ENCODE measurements around the gene RHOJ. TPM values are rescaled to one million over a fixed set of nuclear protein-coding genes. Genes with fewer than 3 reads are reported as not detected.
"Not testable (repeated sequence)": the region's sequence is repeated elsewhere in the genome, so short reads cannot be mapped to it uniquely, and the experiment has no call there.

The RHOJ gene
- total RNA-seq = 55.9 TPM

GRCh38 chr14:63204407-63205043, at the start of gene RHOJ:
TSS of gene RHOJ (plus strand) at chr14:63204443. CDS start at chr14:63204870, 427 bp downstream.
- ATAC-seq (peak; percentile 31), DNase-seq (ENCODE audit: low spot score) (peak; percentile 65)
- intact Hi-C loops (cut with DNase I) = no loop called here

DNA sequence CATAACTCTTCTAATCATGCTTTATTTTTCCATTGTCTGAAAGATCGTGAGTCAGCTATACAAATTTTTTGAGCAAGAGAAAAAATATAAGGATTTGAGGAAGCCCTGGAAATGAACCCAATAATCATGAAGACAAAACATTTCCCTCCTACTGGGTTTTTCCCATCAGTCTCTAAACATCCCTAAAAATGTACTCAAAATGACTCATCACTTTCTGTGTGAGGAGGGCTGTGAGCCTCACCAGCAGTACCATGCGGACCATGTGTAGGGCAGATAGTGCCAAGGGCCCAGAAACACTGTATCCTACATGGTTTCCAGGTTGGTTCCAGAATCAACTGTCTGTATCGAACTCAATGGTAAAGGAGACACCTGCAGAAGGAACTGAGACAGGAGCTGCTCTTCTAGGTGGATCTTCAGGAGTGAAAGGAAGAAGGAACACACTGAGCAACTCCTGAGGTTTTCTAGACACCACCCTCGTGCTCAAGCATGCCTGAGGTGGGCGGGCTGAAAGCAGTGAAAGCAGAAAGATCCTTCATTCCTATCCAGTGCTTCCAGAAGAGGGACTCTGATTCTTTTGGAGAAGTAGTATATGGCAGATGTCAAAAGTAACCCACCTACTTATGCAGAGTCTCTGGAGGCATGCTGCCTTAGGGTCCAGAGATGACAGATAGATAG, 48.6 kb upstream of the RHOJ start:
- intact Hi-C loops (cut with DNase I) = no loop called here
- DNase-seq (ENCODE audit: low spot score) (no peak), ATAC-seq (no peak)

DNA sequence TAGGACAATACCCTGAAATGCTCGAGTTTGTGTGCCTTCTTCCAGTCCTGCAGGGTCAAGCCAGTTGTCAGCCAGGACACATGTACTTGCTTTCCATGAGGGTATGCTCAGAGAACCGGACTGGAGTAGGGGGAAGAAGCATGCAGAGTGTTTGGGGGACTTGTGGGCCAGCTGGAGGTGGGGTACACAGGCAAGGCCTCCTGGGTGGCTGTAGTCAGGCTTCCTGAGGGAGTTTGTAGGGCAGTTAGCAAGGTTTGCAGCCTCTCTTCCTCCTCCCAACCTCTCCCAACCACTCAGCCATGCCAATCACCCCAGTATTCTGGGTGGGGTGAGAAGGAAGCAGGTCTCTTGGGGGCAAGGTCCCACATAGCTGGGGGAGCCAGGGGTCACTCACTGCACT, 47.0 kb upstream of the RHOJ start:
- ATAC-seq (no peak), DNase-seq (ENCODE audit: low spot score) (no peak)
- intact Hi-C loops (cut with DNase I) = no loop called here

- intact Hi-C loops (cut with DNase I) = no loop called here
- no peak for ATAC-seq
Measured at GRCh38 chr14:63163306-63163705, 40.9 kb upstream of the RHOJ start.

DNA sequence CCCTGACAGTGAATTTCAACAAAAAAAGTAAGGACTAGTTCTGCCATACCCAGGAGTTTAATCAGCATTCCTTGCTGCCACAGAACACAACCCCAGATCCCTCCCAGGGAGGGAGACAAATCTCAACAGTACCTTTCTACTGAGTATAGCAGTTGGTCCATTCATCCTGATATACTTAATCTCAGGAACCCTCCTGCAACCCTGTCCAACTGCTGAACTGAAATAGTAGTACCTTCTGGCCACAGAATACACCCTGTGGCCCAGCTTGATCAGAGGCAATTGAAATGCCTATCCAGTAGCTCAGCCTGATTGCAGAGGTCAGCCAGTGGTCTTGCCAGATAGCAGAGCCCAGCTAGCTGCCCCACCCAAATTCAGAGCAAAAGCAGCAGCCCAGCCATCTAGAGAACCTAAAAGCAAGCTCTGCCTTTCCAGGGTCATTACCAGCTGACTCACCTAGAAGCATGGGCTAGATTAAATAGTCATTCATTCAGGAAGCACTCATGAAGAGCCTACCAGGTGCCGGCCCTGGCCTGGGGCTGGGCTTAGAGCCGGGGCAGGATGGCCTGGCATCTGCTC, 40.0 kb upstream of the RHOJ start:
- ATAC-seq (no peak), DNase-seq (ENCODE audit: low spot score) (no peak)
- intact Hi-C loops (cut with DNase I) = no loop called here

More at GRCh38 chr14:63163306-63163705, 40.9 kb upstream of the RHOJ start:
- no peak for DNase-seq (ENCODE audit: low spot score)

GRCh38 chr14:63165267-63165666, 39.0 kb upstream of the RHOJ start:
- intact Hi-C loops (cut with DNase I); ATAC-seq; DNase-seq (ENCODE audit: low spot score): not testable (repeated sequence)

DNA sequence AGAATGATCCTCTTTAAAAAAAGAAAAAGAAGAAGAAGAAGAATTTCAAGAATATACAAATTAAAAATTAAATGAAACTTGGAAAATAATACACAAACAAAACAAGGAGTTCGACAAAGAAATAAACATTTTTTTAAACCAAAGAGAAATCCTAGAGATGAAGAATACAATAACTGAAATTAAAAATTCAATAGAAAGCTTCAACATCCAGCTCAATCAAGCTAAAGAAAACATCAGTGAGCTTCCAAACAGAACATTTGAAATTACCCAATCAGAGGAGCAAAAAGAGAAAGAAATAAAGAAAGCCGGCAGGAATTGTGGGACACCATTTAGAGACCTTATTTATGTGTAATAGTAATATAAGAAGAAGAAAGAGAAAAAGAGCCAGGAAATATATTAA, 37.2 kb upstream of the RHOJ start:
- intact Hi-C loops (cut with DNase I) = no loop called here
- ATAC-seq (no peak), DNase-seq (ENCODE audit: low spot score) (no peak)

DNA sequence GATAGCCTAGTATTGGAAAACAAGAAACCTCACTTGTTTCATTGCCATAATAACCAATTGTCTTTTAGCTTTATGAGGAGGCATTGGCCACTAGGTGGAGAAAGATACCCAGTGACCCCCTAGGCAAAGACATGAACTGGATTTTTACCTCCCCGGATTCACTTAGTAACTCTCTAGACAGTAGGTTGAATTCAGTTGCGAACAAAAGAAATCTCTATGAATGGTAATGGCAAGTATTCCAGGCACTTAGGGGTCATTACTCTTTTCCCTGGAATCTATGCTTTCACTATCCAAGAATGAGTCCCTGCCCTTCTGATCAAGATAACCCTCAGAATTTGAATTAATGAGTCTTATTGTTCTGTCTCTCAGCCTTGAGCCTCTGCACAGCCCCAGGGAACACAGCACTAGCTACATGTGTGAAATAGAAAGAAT, 29.5 kb upstream of the RHOJ start:
- intact Hi-C loops (cut with DNase I) = loop anchor here (5.0 kb wide), 1 partner anchor 103 kb away; no protein-coding TSS in a partner anchor
- peak; percentile 86 for ATAC-seq
- DNase-seq (ENCODE audit: low spot score) = no peak

GRCh38 chr14:63175531-63175930, 28.7 kb upstream of the RHOJ start:
- ATAC-seq = no peak
- intact Hi-C loops (cut with DNase I) = loop anchor here (5.0 kb wide), 1 partner anchor 102 kb away; no protein-coding TSS in a partner anchor

GRCh38 chr14:63178912-63179311, 25.3 kb upstream of the RHOJ start:
- DNase-seq (ENCODE audit: low spot score) (no peak), ATAC-seq (peak; percentile 48)
- intact Hi-C loops (cut with DNase I) = loop anchor here (5.0 kb wide), 1 partner anchor 98 kb away; no protein-coding TSS in a partner anchor

More at GRCh38 chr14:63175531-63175930, 28.7 kb upstream of the RHOJ start:
- DNase-seq (ENCODE audit: low spot score) = no peak

- intact Hi-C loops (cut with DNase I) = loop anchor here (5.0 kb wide), 1 partner anchor 98 kb away; no protein-coding TSS in a partner anchor
- ATAC-seq (peak; percentile 8), DNase-seq (ENCODE audit: low spot score) (no peak)
Measured at GRCh38 chr14:63179383-63179782, 24.9 kb upstream of the RHOJ start.

GRCh38 chr14:63180011-63180410, 24.2 kb upstream of the RHOJ start:
- DNase-seq (ENCODE audit: low spot score) (peak; percentile 68), ATAC-seq (peak; percentile 92)
- intact Hi-C loops (cut with DNase I) = no loop called here

GRCh38 chr14:63182968-63183367, 21.3 kb upstream of the RHOJ start:
- no peak for DNase-seq (ENCODE audit: low spot score)
- intact Hi-C loops (cut with DNase I) = no loop called here
- no peak for ATAC-seq

GRCh38 chr14:63186453-63186852, 17.8 kb upstream of the RHOJ start:
- intact Hi-C loops (cut with DNase I) = no loop called here
- DNase-seq (ENCODE audit: low spot score) (no peak), ATAC-seq (no peak)

DNA sequence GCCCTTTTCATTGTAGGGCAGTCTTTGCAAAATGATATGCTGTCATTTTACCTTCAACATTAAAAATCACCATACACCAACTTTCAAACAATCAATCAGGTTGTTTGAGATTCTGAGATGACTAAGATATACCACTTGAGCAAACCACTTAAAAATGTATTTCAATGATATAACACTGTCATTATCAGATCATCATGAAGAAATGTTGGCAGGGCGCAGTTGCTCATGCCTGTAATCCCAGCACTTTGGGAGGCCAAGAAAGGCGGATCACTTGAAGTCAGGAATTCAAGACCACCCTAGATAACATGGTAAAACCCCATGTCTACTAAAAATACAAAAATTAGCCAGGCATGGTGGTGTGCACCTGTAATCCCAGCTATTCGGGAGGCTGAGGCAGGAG, 13.0 kb upstream of the RHOJ start:
- intact Hi-C loops (cut with DNase I) = no loop called here
- DNase-seq (ENCODE audit: low spot score) = no peak
- no peak for ATAC-seq

DNA sequence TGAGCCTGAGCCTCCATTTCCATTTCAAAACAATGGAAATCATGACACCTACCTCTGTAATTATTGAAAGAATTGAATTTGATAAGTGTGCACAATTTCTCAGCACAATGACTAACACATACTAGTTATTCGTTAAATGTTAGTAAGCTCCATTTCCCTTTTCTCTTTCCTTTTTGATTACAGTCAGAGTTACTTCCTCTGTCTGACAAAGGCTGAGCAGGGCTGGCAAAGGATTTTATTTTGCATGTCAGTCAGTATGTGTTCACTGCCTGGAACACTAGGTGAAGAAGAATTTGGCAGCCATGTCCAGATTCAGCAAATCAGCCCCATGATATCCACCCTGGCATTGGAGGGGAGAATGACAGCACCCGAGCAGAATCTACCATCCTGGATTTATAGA, 12.2 kb upstream of the RHOJ start:
- intact Hi-C loops (cut with DNase I) = no loop called here

GRCh38 chr14:63193236-63193635, 11.0 kb upstream of the RHOJ start:
- intact Hi-C loops (cut with DNase I) = no loop called here
- no peak for ATAC-seq
- no peak for DNase-seq (ENCODE audit: low spot score)

More for the DNA sequence above, 12.2 kb upstream of the RHOJ start:
- no peak for ATAC-seq
- DNase-seq (ENCODE audit: low spot score) = no peak

DNA sequence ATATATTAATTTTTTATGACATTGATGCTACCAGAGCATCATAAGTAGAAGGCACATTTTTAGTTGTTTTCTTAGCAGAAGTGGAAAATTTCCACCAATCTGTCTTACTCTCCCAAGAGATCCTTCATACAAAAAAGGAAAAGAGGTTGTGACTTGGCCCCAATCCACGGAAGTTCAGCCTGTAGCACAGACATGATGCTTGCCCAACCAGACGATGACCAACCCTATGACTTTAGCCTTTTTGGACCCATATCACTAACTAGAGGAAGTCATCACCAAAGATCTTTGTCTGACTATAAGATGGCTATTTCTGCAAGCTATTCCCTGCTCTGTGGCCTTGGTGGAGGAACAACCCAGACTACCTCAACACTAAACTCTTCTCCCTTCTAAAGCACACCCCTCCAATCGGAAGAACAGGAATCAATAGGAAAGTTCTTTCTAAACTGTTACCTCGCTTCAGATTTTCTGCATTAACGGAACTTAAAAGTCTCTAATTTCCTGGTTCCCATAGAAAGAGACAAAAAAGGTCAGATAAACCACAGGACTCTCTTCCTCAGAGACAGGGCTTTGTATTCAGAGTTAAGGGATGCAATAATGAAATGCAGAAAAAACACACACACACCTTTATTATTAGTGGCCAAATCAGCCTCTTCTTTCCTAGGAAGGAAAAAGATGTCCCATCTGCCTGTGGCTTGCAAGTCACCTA, 4.1 kb upstream of the RHOJ start:
- ATAC-seq (no peak), DNase-seq (ENCODE audit: low spot score) (no peak)
- intact Hi-C loops (cut with DNase I) = no loop called here

GRCh38 chr14:63200767-63201166, 3.5 kb upstream of the RHOJ start:
- no peak for DNase-seq (ENCODE audit: low spot score)
- intact Hi-C loops (cut with DNase I) = no loop called here
- ATAC-seq = no peak
